H1 (cell line): ENCODE results near the gene SCN2B. TPM values are rescaled to one million over a fixed set of nuclear protein-coding genes. Genes with fewer than 3 reads are reported as not detected.
A peak's percentile ranks its signal among the peaks of the same experiment; 100 is the strongest.

Source experiments
- CTCF ChIA-PET: fragments of 300-600 bp; sonication (Branson Sonifier 250); formaldehyde crosslinking; loops from one replicate; lab custom pipeline; 2021; ENCODE audit not compliant: partially characterized antibody; lab: Charles Lee
- POLR2A ChIA-PET: fragments of 300-600 bp; sonication (Branson Sonifier 250); formaldehyde crosslinking; loops from one replicate; lab custom pipeline; 2021; ENCODE audit warnings: inconsistent platforms; ENCODE audit not compliant: partially characterized antibody; lab: Charles Lee
- DNase-seq, 2 experiments: peaks; one replicate each; pipeline versions ENCODE4 v3.0.0 to v3.0.0-alpha.2; 2010 to 2022; ENCODE audit warnings: low spot score in 2 of 2, low read depth in 1 of 2, mixed read lengths in 1 of 2
- FAIRE-seq: peaks from 2 replicates; lab custom pipeline; 2011; peaks lifted over from hg19 to GRCh38; lab: Jason Lieb, UNC
- H2AFZ ChIP-seq: 2 replicates; pipeline ENCODE4 v1.8.1; 2012; ENCODE audit warnings: low read length, inconsistent platforms
- H2AK5ac ChIP-seq: 2 replicates; pipeline ENCODE4 v1.6.1; 2013; ENCODE audit warnings: low read depth, low read length
- H2BK120ac ChIP-seq: replicated peaks from 2 replicates; pipeline ENCODE3; 2013; ENCODE audit warnings: low read depth, low read length, inconsistent platforms
- H2BK12ac ChIP-seq: 2 replicates; pipeline ENCODE4 v1.6.1; 2013; ENCODE audit warnings: low read depth, low read length
- H2BK15ac ChIP-seq: 2 replicates; pipeline ENCODE4 v1.6.1; 2013; ENCODE audit warnings: low read length
- H2BK20ac ChIP-seq: 2 replicates; pipeline ENCODE4 v1.6.1; 2013; ENCODE audit warnings: low read length
- H2BK5ac ChIP-seq: 2 replicates; pipeline ENCODE4 v1.6.1; 2013; ENCODE audit warnings: low read depth, low read length
- H3K14ac ChIP-seq: 2 replicates; pipeline ENCODE4 v1.6.1; 2013; ENCODE audit warnings: inconsistent platforms; ENCODE audit not compliant: insufficient read length
- H3K18ac ChIP-seq: 2 replicates; pipeline ENCODE4 v1.6.1; 2013; ENCODE audit warnings: low read length; ENCODE audit errors: extremely low read depth
- H3K23ac ChIP-seq: 2 replicates; pipeline ENCODE4 v1.6.1; 2013; ENCODE audit warnings: inconsistent platforms; ENCODE audit not compliant: insufficient read length
- H3K23me2 ChIP-seq: 2 replicates; pipeline ENCODE4 v1.6.1; 2013; ENCODE audit warnings: low read depth, low read length
- H3K27ac ChIP-seq: 2 replicates; pipeline ENCODE4 v1.6.1; 2011; ENCODE audit warnings: low read depth, low read length, inconsistent platforms
- H3K27me3 ChIP-seq, 4 experiments: replicated peaks in 1 of 4; 1 replicate in 1 of 4; 2 replicates in 3 of 4; pipeline versions ENCODE4 v1.6.1 to v1.8.1; 2011 to 2013; ENCODE audit warnings: low read length in 3 of 4, mild to moderate bottlenecking in 3 of 4, inconsistent platforms in 2 of 4, mixed read lengths in 2 of 4, moderate library complexity in 1 of 4; ENCODE audit not compliant: control insufficient read depth in 3 of 4, insufficient read depth in 3 of 4; ENCODE audit errors: extremely low read depth in 1 of 4
- H3K36me3 ChIP-seq, 4 experiments: 2 replicates each; pipeline versions ENCODE4 v1.6.1 to v1.8.1; 2011 to 2013; ENCODE audit warnings: mild to moderate bottlenecking in 4 of 4, low read length in 3 of 4, moderate library complexity in 2 of 4, control low read depth in 1 of 4, inconsistent platforms in 1 of 4; ENCODE audit not compliant: insufficient read depth in 4 of 4, control insufficient read depth in 2 of 4
- H3K4ac ChIP-seq: replicated peaks from 2 replicates; pipeline ENCODE3; 2013; ENCODE audit warnings: low read length, low read depth, mixed read lengths, inconsistent platforms; ENCODE audit not compliant: insufficient read length
- H3K4me1 ChIP-seq, 4 experiments: replicated peaks in 1 of 4; 1 replicate in 1 of 4; 2 replicates in 3 of 4; pipeline versions ENCODE4 v1.6.1 to v1.8.1; 2011 to 2013; ENCODE audit warnings: low read length in 3 of 4, inconsistent platforms in 2 of 4, mixed read lengths in 1 of 4; ENCODE audit not compliant: insufficient read depth in 4 of 4, control insufficient read depth in 3 of 4
- H3K4me2 ChIP-seq, 2 experiments: 2 replicates each; pipeline versions ENCODE4 v1.6.1 to v1.8.1; 2011 to 2013; ENCODE audit warnings: low read depth in 2 of 2, low read length in 2 of 2, control low read depth in 1 of 2, inconsistent platforms in 1 of 2, mild to moderate bottlenecking in 1 of 2; ENCODE audit not compliant: insufficient read depth in 1 of 2
- H3K4me3 ChIP-seq, 4 experiments: fragments of 200-600, 300-600 bp in 1 of 4; sonication (generic), shearing (Covaris generic), sonication (Bioruptor Twin) in 1 of 4; 2 replicates each; pipeline versions ENCODE4 v1.5.1 to v1.8.1; 2011 to 2016; ENCODE audit warnings: low read length in 4 of 4, low read depth in 3 of 4, control low read depth in 2 of 4, inconsistent platforms in 2 of 4, mild to moderate bottlenecking in 2 of 4, mixed read lengths in 1 of 4, moderate library complexity in 1 of 4; ENCODE audit not compliant: insufficient read depth in 2 of 4; ENCODE audit errors: extremely low read depth in 1 of 4
- H3K56ac ChIP-seq: replicated peaks from 2 replicates; pipeline ENCODE3; 2013; ENCODE audit warnings: low read depth, mild to moderate bottlenecking, mixed read lengths, low read length, inconsistent platforms; ENCODE audit not compliant: insufficient read length
- H3K79me1 ChIP-seq: 2 replicates; pipeline ENCODE4 v1.6.1; 2013; ENCODE audit warnings: low read depth, low read length, control low read depth
- H3K79me2 ChIP-seq, 2 experiments: 2 replicates each; pipeline versions ENCODE4 v1.6.1 to v1.8.1; 2012 to 2013; ENCODE audit warnings: low read length in 2 of 2, mild to moderate bottlenecking in 2 of 2, inconsistent platforms in 1 of 2; ENCODE audit not compliant: insufficient read depth in 2 of 2, control insufficient read depth in 1 of 2
- H3K9ac ChIP-seq, 4 experiments: replicated peaks in 1 of 4; 1 replicate in 1 of 4; 2 replicates in 3 of 4; pipeline versions ENCODE4 v1.6.1 to v1.8.1; 2011 to 2013; ENCODE audit warnings: low read depth in 3 of 4, low read length in 3 of 4, control low read depth in 2 of 4, mild to moderate bottlenecking in 2 of 4, moderate library complexity in 2 of 4, inconsistent platforms in 1 of 4; ENCODE audit errors: extremely low read depth in 1 of 4
- H3K9me3 ChIP-seq, 2 experiments: 2 replicates each; pipeline versions ENCODE4 v1.6.1 to v1.8.1; 2012 to 2013; ENCODE audit warnings: mild to moderate bottlenecking in 2 of 2, moderate library complexity in 2 of 2, control low read depth in 1 of 2, inconsistent platforms in 1 of 2, low read depth in 1 of 2, low read length in 1 of 2, mixed read lengths in 1 of 2; ENCODE audit not compliant: insufficient read depth in 2 of 2
- H4K20me1 ChIP-seq, 2 experiments: replicated peaks in 1 of 2; 2 replicates each; pipeline versions ENCODE3 to v1.8.1; 2011 to 2013; ENCODE audit warnings: inconsistent platforms in 2 of 2, low read length in 2 of 2, mild to moderate bottlenecking in 1 of 2; ENCODE audit not compliant: insufficient read depth in 2 of 2, control insufficient read depth in 1 of 2
- H4K5ac ChIP-seq: 2 replicates; pipeline ENCODE4 v1.6.1; 2013; ENCODE audit warnings: low read length, low read depth, mixed read lengths, inconsistent platforms; ENCODE audit not compliant: insufficient read length
- H4K8ac ChIP-seq: 2 replicates; pipeline ENCODE4 v1.8.0; 2013; ENCODE audit warnings: mild to moderate bottlenecking, moderate library complexity, low read length, inconsistent platforms; ENCODE audit not compliant: insufficient read depth; ENCODE audit errors: extremely low read depth
- H4K91ac ChIP-seq: replicated peaks from 2 replicates; pipeline ENCODE3; 2013; ENCODE audit warnings: low read length, mixed read lengths, inconsistent platforms; ENCODE audit not compliant: insufficient read length
- POU5F1 ChIP-seq: IDR thresholded peaks from 2 replicates; pipeline ENCODE4 v1.6.1; 2011; ENCODE audit warnings: low read depth, mild to moderate bottlenecking, low read length, moderate library complexity
- TAF7 ChIP-seq: optimal IDR thresholded peaks from 2 replicates; pipeline ENCODE3; 2011; ENCODE audit warnings: low read depth, mild to moderate bottlenecking, inconsistent platforms, low read length, moderate library complexity, borderline replicate concordance
- YY1 ChIP-seq: IDR thresholded peaks from 2 replicates; pipeline ENCODE4 v1.6.1; 2011; ENCODE audit warnings: low read depth, mild to moderate bottlenecking, low read length
- WGBS, 2 experiments: shearing (Covaris generic) in 1 of 2; methylation state at CpG; one replicate each; pipeline versions ENCODE4 v1.1.6 to v1.1.7; 2013 to 2015; ENCODE audit warnings: low lambda C conversion rate in 2 of 2, mixed read lengths in 2 of 2, inconsistent platforms in 1 of 2, low coverage in 1 of 2, missing lambda C conversion rate in 1 of 2; ENCODE audit not compliant: insufficient replicate concordance in 2 of 2, insufficient coverage in 1 of 2, insufficient read length in 1 of 2; ENCODE audit errors: extremely low coverage in 1 of 2, missing lambda C conversion rate in 1 of 2; 5-methylcytosine and 5-hydroxymethylcytosine counted together
- polyA plus RNA-seq, 7 experiments: library from polyadenylated mRNA; depleted of rRNA in 3 of 7; stranded (reverse) in 5 of 7; unstranded in 2 of 7; fragments of >200 nt in 5 of 7; fragments of 200-250 nt in 2 of 7; gene quantifications; 1 replicate in 5 of 7; 2 replicates in 1 of 7; 4 replicates in 1 of 7; pipeline versions ENCODE4 v1.2.1 to v1.2.3, GENCODE V29; 2011 to 2013; ENCODE audit warnings: missing spikeins in 2 of 7, mixed read lengths in 2 of 7
- total RNA-seq: library from RNA; stranded (reverse); fragmentation: NEBNext Ultra II Directional; extraction: Animal tissue kit (Norgen Biotek cat#: 25700); gene quantifications from 2 replicates; pipeline ENCODE4 v1.2.1, GENCODE V29; 2021

SCN2B gene
- total and polyA plus RNA-seq, 2 of the 8 experiments (the other 6 are each of a cell fraction or from before 2014, with no cell fraction given) = 0.14 to 0.24 TPM

DNA sequence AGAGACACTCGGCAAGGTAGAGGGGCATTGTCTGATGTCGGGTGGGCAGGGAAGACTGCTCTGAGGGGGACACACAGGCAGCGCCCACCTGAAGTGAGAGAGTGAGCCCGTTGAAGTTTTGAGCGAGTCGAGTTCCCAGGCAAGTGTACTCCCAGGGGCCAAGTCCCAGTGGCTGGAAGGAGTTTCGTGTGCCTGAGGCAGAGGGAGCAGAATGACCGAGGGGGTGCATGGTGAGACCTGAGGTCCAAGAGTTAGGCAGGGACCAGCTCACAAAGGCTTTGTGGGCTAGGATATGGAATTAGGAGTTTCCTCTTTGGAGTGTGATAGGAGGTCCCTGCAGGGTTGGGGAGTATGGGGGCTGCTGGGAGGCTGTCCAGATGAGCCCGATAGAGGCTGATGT lies 6.2 kb downstream of the SCN2B start:
- no peak overlapping the region for H3K14ac ChIP-seq
- H3K4ac ChIP-seq = peak overlapping the region; percentile 22
- no peak overlapping the region for H3K56ac ChIP-seq
- CTCF ChIA-PET = interaction anchor here (0.7 to 8.7 kb wide), 12 partner anchors 11 to 284 kb away, joined by 3 to 245 read pairs (median 9); partner anchors contain the start of genes MPZL2 and SCN4B
- no peaks in the 10 kb centered on the region for H3K9me3 ChIP-seq
- H3K4me3 ChIP-seq = no peak overlapping the region
- no peak overlapping the region; the same call in 1 of the 2 replicates for H4K8ac ChIP-seq
- H2BK5ac ChIP-seq = no peak overlapping the region
- H2AFZ ChIP-seq = no peak overlapping the region
- DNase-seq (no peak), FAIRE-seq (no peak)
- no peaks in the 10 kb centered on the region for H3K36me3 ChIP-seq
- 69% methylated on average over 9 of the region's 9 CpGs; no CpG with 5 or more reads in 1 of the 2 experiments for WGBS, 2 experiments
- no peak overlapping the region for H3K18ac ChIP-seq
- H3K27me3 ChIP-seq = peaks cover 6 to 81% (median 59%) of the 10 kb centered on the region in 4 experiments
- no peak overlapping the region for H3K9ac ChIP-seq
- no peak overlapping the region for H2BK20ac ChIP-seq
- peaks cover 4 to 25% (median 13%) of the 10 kb centered on the region in 4 experiments for H3K4me1 ChIP-seq
- peaks cover 2% of the 10 kb centered on the region for H3K23me2 ChIP-seq
- H2AK5ac ChIP-seq = no peak overlapping the region
- no peak overlapping the region for H4K5ac ChIP-seq
- TF ChIP-seq YY1 (no peak), POU5F1 (no peak), TAF7 (no peak)
- no peak overlapping the region for H3K23ac ChIP-seq
- H2BK12ac ChIP-seq = no peak overlapping the region; the same call in 1 of the 2 replicates
- H2BK120ac ChIP-seq = no peak overlapping the region
- no peaks in the 10 kb centered on the region for H3K79me1 ChIP-seq
- no peaks in the 10 kb centered on the region for H4K20me1 ChIP-seq
- no peak overlapping the region; a peak in 2 of 4 replicates for H3K4me2 ChIP-seq
- peak overlapping the region; percentile 81; the same call in 1 of the 2 replicates for H2BK15ac ChIP-seq
- POLR2A ChIA-PET = interaction anchor here (0.7 to 2.0 kb wide), 5 partner anchors 14 to 266 kb away, joined by 3 to 7 read pairs (median 4); partner anchors contain the start of genes KMT2A and SCN4B
- H3K27ac ChIP-seq = no peak overlapping the region
- no peaks in the 10 kb centered on the region for H3K79me2 ChIP-seq
- no peak overlapping the region for H4K91ac ChIP-seq
